Raji (cell line): Measurements from ENCODE around the gene WDHD1.

Experiments used
- POLR2A ChIP-seq: IDR thresholded peaks from 2 replicates; pipeline ENCODE4 v1.6.1; 2011; ENCODE audit warnings: low read depth, low read length, control low read depth; ENCODE audit not compliant: insufficient read depth

Gene WDHD1

GRCh38 chr14:55005071-55005470 is 21.8 kb downstream of the WDHD1 start:
- no peak for TF ChIP-seq POLR2A

GRCh38 chr14:55000381-55000780 is 26.5 kb downstream of the WDHD1 start:
- no peak for TF ChIP-seq POLR2A

- no peak for TF ChIP-seq POLR2A
Observed at GRCh38 chr14:54985156-54985555, 41.7 kb downstream of the WDHD1 start.

- TF ChIP-seq POLR2A, result no peak
Observed at GRCh38 chr14:54981698-54982097, 45.2 kb downstream of the WDHD1 start.

- TF ChIP-seq POLR2A, result no peak
Observed at GRCh38 chr14:54979039-54979438, 47.9 kb downstream of the WDHD1 start.

- no peak for TF ChIP-seq POLR2A
Observed at GRCh38 chr14:54976316-54976715, 50.6 kb downstream of the WDHD1 start.

GRCh38 chr14:54975856-54976255 is 51.0 kb downstream of the WDHD1 start:
- no peak for TF ChIP-seq POLR2A

GRCh38 chr14:54974788-54975414 is 52.0 kb downstream of the WDHD1 start:
- TF ChIP-seq POLR2A, result no peak

- TF ChIP-seq POLR2A, result no peak
Observed at GRCh38 chr14:54967496-54967895, 59.4 kb downstream of the WDHD1 start.

- TF ChIP-seq POLR2A, result no peak
Observed at GRCh38 chr14:54955143-54955542, 71.8 kb downstream of the WDHD1 start.

GRCh38 chr14:54947230-54947629 is 79.7 kb downstream of the WDHD1 start:
- TF ChIP-seq POLR2A, result no peak

GRCh38 chr14:54946500-54946899 is 80.4 kb downstream of the WDHD1 start:
- no peak for TF ChIP-seq POLR2A

- no peak for TF ChIP-seq POLR2A
Observed at GRCh38 chr14:54944737-54945391, 82.0 kb downstream of the WDHD1 start.

- TF ChIP-seq POLR2A, result no peak
Observed at GRCh38 chr14:54942913-54943312, 84.0 kb downstream of the WDHD1 start.

- TF ChIP-seq POLR2A, result no peak
Observed at GRCh38 chr14:54936816-54937215, 90.1 kb downstream of the WDHD1 start.

GRCh38 chr14:54935958-54936357 is 90.9 kb downstream of the WDHD1 start:
- TF ChIP-seq POLR2A, result no peak

GRCh38 chr14:54935100-54935499 is 91.8 kb downstream of the WDHD1 start:
- no peak for TF ChIP-seq POLR2A
